Cerebellar nuclear complex (tissue), 1 donor: Measurements from ENCODE around the gene MT1A.

ENCODE experiments used
- DNase-seq, 2 experiments: peaks; one replicate each; lab custom pipeline; 2025; lab: John Stamatoyannopoulos, UW

The MT1A gene

GRCh38 chr16:56681939-56682702 lies 43.7 kb downstream of the MT1A start, which contains the start of gene MT1X:
Gene MT1X (plus strand): TSS chr16:56682470. CDS start chr16:56682541, 71 bp downstream.
- DNase-seq = peak; percentile 50 to 93

GRCh38 chr16:56682703-56683397 lies 44.4 kb downstream of the MT1A start:
- no peak for DNase-seq

- DNase-seq = no peak
Measured at GRCh38 chr16:56683424-56684172, 45.1 kb downstream of the MT1A start.

GRCh38 chr16:56684256-56684925 lies 45.9 kb downstream of the MT1A start:
- no peak for DNase-seq

GRCh38 chr16:56684926-56685590 lies 46.6 kb downstream of the MT1A start:
- peak in 1 of 2 experiments; percentile 39 for DNase-seq

GRCh38 chr16:56686758-56687157 lies 48.3 kb downstream of the MT1A start:
- DNase-seq = no peak

- DNase-seq = no peak
Measured at GRCh38 chr16:56688762-56689161, 50.3 kb downstream of the MT1A start.

GRCh38 chr16:56689171-56689570 lies 50.7 kb downstream of the MT1A start:
- DNase-seq = no peak
